Fibroblast of lung (primary cell): ENCODE results near the gene RET.

ENCODE experiments used
- EZH2 ChIP-seq: IDR thresholded peaks from 2 replicates; pipeline ENCODE4 v1.5.1; 2012; ENCODE audit warnings: low read length, control low read depth, mild to moderate bottlenecking; ENCODE audit errors: missing control alignments
- TF ChIP-seq, protein P1 (sequence below), 2 donors: IDR thresholded peaks in 1 of 2; conservative IDR thresholded peaks in 1 of 2; 1 replicate in 1 of 2; 2 replicates in 1 of 2; pipeline ENCODE4 v1.5.1; 2011 to 2012; ENCODE audit warnings: low read length in 2 of 2, control low read depth in 1 of 2, inconsistent platforms in 1 of 2, low read depth in 1 of 2, mild to moderate bottlenecking in 1 of 2

DNA sequence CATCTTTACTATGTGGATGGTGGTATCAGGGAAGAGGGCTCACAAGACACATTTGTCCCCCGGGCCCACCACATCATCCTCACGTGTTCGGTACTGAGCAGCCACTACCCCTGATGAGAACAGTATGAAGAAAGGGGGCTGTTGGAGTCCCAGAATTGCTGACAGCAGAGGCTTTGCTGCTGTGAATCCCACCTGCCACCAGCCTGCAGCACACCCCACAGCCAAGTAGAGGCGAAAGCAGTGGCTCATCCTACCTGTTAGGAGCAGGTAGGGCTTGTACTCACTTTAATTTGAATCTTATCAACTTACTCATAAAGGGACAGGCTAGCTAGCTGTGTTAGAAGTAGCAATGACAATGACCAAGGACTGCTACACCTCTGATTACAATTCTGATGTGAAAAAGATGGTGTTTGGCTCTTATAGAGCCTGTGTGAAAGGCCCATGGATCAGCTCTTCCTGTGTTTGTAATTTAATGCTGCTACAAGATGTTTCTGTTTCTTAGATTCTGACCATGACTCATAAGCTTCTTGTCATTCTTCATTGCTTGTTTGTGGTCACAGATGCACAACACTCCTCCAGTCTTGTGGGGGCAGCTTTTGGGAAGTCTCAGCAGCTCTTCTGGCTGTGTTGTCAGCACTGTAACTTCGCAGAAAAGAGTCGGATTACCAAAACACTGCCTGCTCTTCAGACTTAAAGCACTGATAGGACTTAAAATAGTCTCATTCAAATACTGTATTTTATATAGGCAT is 52.3 kb downstream of the RET start:
- TF ChIP-seq, protein P1, sequence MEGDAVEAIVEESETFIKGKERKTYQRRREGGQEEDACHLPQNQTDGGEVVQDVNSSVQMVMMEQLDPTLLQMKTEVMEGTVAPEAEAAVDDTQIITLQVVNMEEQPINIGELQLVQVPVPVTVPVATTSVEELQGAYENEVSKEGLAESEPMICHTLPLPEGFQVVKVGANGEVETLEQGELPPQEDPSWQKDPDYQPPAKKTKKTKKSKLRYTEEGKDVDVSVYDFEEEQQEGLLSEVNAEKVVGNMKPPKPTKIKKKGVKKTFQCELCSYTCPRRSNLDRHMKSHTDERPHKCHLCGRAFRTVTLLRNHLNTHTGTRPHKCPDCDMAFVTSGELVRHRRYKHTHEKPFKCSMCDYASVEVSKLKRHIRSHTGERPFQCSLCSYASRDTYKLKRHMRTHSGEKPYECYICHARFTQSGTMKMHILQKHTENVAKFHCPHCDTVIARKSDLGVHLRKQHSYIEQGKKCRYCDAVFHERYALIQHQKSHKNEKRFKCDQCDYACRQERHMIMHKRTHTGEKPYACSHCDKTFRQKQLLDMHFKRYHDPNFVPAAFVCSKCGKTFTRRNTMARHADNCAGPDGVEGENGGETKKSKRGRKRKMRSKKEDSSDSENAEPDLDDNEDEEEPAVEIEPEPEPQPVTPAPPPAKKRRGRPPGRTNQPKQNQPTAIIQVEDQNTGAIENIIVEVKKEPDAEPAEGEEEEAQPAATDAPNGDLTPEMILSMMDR (conservative IDR thresholded peaks at IDR 0.05 in 1 of 2, IDR thresholded peaks at IDR 0.05 in 1 of 2; ENCODE audit: low read depth in 1 of 2, low read length in 2 of 2): no peak
- TF ChIP-seq EZH2: no peak
